Mucosa of stomach (tissue), 1 donor: ENCODE results near the gene C1orf210.

ENCODE experiments used
- H3K27me3 ChIP-seq: one replicate; pipeline ENCODE4 v1.7.0; 2013; ENCODE audit warnings: mild to moderate bottlenecking, low read length; ENCODE audit not compliant: control insufficient read depth, insufficient read depth
- H3K36me3 ChIP-seq: one replicate; pipeline ENCODE4 v1.7.0; 2013; ENCODE audit warnings: low read length; ENCODE audit not compliant: control insufficient read depth, insufficient read depth
- H3K4me1 ChIP-seq: one replicate; pipeline ENCODE4 v1.7.0; 2013; ENCODE audit warnings: mild to moderate bottlenecking, low read length; ENCODE audit not compliant: control insufficient read depth, insufficient read depth
- H3K4me3 ChIP-seq: one replicate; pipeline ENCODE4 v1.7.0; 2013; ENCODE audit warnings: low read length
- H3K9ac ChIP-seq: one replicate; pipeline ENCODE4 v1.7.0; 2013; ENCODE audit warnings: mild to moderate bottlenecking, low read length, moderate library complexity
- H3K9me3 ChIP-seq: one replicate; pipeline ENCODE4 v1.7.0; 2013; ENCODE audit warnings: mild to moderate bottlenecking, low read length, moderate library complexity; ENCODE audit not compliant: control insufficient read depth
- donor health status: Pancreatic carcinoma.

C1orf210 gene

DNA sequence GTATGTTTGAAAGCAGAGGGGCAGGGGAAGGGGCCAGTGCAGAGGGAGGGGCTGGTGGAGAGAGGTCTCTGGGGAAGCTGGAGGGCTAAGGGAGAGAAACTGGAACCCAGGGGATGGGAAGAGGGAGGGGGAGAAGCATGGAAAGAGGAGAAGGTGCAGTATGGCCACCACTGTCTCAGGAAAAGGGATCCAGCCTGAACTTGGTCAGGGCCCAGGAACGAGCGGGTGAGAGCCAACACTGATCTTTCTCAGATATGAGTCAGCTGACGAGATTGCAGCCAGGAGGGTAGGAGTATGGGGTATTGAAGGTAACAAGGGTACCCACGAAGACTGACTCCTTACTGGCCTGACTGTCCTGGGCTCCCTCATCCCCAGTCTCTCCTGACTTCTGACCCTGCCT is 33.5 kb upstream of the C1orf210 start:
- Histone ChIP-seq H3K36me3 (no peaks in the 10 kb centered on the region), H3K4me1 (peaks cover 5% of the 10 kb centered on the region), H3K4me3 (no peak overlapping the region), H3K9ac (no peak overlapping the region), H3K27me3 (no peaks in the 10 kb centered on the region), H3K9me3 (no peaks in the 10 kb centered on the region)

DNA sequence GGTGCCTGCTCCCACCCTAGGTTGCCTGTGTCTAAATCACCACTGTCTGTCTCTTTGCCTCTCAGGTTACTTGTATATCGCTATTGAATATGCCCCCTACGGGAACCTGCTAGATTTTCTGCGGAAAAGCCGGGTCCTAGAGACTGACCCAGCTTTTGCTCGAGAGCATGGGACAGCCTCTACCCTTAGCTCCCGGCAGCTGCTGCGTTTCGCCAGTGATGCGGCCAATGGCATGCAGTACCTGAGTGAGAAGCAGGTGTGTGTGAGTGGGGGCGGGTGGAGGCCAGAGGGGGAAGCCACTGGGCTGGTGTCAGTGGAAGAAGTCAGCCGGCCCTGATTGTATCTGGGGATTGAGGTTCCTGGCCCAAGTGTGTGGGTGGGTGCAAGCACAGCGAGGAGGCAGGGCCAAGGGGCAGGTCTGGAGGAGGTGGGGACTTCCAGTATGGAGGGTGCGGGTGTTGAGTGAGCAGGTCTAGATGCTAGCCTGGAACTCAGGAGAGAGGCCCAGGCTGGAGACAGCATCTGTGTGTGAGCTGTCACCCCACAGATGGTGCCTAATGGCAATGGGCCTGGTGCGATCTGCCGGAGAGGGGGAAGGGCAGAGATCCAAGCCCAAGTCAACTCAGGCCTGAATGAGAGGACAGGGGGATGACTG is 32.6 kb upstream of the C1orf210 start:
- no peaks in the 10 kb centered on the region for H3K27me3 ChIP-seq
- H3K4me3 ChIP-seq, result no peak overlapping the region
- no peaks in the 10 kb centered on the region for H3K36me3 ChIP-seq
- H3K9ac ChIP-seq, result no peak overlapping the region
- no peaks in the 10 kb centered on the region for H3K9me3 ChIP-seq
- H3K4me1 ChIP-seq, result peaks cover 13% of the 10 kb centered on the region

DNA sequence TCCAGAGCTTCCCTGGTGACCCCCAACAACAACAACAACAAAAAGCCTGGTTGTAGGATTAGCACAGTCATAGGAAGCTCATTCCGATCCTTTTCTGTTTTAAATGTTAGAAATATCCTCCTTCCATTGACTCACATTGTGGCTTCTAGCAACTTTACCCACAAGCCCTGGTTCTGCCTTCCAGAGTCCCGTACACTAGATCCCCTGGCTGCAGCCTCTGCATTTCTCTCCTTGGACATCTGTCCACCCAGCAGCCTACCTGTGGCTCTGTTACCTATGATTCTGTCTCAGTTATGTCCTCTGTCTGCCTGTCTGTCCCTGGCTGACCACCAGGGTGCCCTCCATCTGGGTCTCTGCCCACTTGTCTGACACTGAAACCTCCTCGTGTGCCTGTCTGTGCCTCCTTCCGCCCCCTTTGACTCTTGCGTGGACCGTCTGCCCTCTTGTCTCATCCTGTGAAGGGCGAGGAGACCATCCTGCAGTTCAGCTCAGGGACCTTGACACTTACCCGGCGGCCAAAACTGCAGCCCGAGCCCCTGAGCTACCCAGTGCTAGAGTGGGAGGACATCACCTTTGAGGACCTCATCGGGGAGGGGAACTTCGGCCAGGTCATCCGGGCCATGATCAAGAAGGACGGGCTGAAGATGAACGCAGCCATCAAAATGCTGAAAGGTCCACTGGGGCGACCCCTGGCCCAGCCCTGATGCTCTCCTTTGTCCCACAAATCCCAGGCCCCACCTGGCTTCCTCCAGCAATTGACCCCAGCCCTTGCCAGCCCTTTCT is 31.5 kb upstream of the C1orf210 start:
- H3K27me3 ChIP-seq, result no peaks in the 10 kb centered on the region
- no peak overlapping the region for H3K9ac ChIP-seq
- H3K9me3 ChIP-seq, result no peaks in the 10 kb centered on the region
- no peak overlapping the region for H3K4me3 ChIP-seq
- peaks cover 13% of the 10 kb centered on the region for H3K4me1 ChIP-seq
- H3K36me3 ChIP-seq, result no peaks in the 10 kb centered on the region

DNA sequence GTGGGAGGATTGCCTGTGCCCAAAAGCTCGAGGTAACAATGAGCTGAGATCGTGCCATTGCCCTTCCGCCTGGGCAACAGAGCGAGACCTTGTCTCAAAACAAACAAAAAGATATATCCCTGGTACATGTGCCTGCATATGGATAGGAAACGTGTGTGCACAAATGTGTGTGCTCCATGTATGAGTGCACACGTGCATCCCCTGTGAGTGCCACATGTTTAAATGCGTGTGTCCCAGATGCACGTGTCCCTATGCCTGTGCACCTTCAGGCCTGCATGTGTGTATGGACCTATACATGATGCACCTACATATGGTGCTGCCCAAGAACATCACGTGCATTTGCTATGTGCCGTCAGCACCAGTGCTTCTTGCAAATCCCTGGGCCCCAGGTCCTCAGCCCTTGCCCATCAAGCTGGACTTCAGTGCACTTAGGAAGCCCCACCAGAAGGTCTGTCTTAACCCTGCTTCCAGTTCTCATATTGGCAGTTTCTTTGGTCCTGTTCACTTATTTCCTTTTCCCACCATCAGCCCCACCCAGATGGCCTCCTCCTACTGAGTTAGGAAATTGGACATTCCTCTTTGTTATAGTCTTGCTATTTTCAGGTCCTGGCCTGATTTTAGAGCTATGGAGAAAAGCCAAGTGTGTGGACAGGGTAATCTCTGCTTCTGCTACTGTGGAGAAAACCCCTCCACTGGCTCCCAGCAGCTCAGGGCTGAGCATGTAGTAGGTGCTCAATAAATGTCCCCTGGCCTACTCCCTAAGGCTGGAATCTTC is 30.8 kb upstream of the C1orf210 start:
- no peak overlapping the region for H3K9ac ChIP-seq
- H3K4me3 ChIP-seq, result no peak overlapping the region
- H3K9me3 ChIP-seq, result no peaks in the 10 kb centered on the region
- no peaks in the 10 kb centered on the region for H3K36me3 ChIP-seq
- peaks cover 13% of the 10 kb centered on the region for H3K4me1 ChIP-seq
- H3K27me3 ChIP-seq, result no peaks in the 10 kb centered on the region

DNA sequence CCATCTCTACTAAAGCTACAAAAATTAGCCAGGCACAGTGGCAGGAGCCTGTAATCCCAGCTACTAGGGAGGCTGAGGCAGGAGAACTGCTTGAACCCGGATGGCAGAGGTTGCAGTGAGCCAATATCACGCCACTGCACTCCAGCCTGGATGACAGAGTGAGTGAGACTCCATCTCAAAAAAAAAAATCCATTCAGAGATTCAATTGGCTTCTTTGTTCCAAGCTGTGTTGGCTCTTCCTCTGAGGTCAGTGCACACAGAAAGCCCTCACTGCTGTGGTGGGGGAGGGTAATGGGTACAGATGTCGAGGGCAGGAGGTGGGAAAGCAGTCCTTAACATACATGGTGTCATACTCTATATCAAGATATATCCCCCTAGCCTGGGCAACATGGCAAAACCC is 30.1 kb upstream of the C1orf210 start:
- Histone ChIP-seq H3K4me3 (no peak overlapping the region), H3K4me1 (peaks cover 13% of the 10 kb centered on the region), H3K9me3 (no peaks in the 10 kb centered on the region), H3K36me3 (no peaks in the 10 kb centered on the region), H3K27me3 (no peaks in the 10 kb centered on the region), H3K9ac (no peak overlapping the region)

DNA sequence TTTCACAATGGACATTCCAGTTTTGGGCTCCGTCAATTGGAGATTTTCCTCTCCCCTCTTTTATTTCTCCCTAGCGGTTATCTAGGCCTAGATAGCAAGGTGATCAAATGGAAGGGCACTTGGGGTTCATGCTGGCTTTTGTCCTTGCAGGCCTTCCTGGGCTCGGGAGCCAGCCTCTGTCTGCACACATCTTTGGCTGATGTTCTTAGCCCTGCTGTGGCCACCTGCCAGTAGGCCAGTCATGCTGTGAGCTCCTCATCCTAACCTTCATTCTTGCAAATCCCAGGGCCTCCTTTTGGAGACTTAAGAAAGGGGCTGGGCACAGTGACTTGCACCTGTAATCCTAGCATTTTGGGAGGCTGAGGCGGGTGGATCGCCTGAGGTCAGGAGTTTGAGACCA is 28.9 kb upstream of the C1orf210 start:
- Histone ChIP-seq H3K4me1 (peaks cover 13% of the 10 kb centered on the region), H3K9ac (no peak overlapping the region), H3K4me3 (no peak overlapping the region), H3K27me3 (no peaks in the 10 kb centered on the region), H3K9me3 (no peaks in the 10 kb centered on the region), H3K36me3 (no peaks in the 10 kb centered on the region)

DNA sequence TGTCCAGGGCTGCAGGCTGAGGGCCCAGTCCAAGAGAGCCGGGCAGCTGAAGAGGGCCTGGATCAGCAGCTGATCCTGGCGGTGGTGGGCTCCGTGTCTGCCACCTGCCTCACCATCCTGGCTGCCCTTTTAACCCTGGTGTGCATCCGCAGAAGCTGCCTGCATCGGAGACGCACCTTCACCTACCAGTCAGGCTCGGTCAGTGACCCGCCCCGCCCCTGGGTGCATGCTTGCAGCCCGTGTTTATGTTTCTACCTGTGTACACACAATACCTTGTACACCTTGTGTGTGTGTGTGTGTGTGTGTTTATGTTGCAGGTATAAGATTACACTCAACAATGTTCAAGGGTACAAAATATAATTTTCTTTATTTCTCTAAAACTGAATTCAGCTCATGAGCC is 28.4 kb upstream of the C1orf210 start:
- Histone ChIP-seq H3K36me3 (no peaks in the 10 kb centered on the region), H3K4me3 (no peak overlapping the region), H3K9ac (no peak overlapping the region), H3K9me3 (no peaks in the 10 kb centered on the region), H3K27me3 (no peaks in the 10 kb centered on the region), H3K4me1 (peaks cover 13% of the 10 kb centered on the region)

DNA sequence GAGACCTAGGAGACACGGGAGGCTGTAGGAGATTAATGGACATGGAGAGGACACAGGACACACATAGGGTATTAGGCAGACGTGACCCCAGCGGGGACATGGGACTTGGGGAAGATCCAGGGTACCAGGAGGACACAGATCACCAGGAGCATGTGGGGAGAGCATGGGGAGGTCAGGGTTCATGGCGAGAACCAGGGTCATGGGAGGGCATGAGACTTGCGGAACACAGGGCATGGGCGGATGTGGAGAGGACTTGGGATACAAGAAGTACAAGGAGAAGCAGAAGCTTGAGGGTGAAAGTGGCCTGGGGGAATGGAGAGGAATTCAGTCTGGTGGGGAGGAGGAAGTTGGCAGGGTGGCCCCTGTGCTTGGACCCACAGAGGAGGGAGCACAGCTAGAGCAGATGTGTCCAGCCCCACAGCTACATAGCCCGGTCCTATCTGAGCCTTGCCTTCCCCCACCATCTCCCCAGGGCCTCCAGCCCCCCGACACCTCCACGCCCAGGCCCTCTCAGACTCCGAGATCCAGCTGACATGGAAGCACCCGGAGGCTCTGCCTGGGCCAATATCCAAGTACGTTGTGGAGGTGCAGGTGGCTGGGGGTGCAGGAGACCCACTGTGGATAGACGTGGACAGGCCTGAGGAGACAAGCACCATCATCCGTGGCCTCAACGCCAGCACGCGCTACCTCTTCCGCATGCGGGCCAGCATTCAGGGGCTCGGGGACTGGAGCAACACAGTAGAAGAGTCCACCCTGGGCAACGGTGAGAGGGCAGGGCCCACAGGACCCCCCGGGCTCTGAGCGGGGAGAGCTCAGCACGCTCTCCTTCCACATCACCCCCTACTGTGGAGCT is 27.5 kb upstream of the C1orf210 start:
- H3K36me3 ChIP-seq, result no peaks in the 10 kb centered on the region
- no peak overlapping the region for H3K9ac ChIP-seq
- H3K4me3 ChIP-seq, result no peak overlapping the region
- no peaks in the 10 kb centered on the region for H3K27me3 ChIP-seq
- no peaks in the 10 kb centered on the region for H3K9me3 ChIP-seq
- H3K4me1 ChIP-seq, result peaks cover 13% of the 10 kb centered on the region

DNA sequence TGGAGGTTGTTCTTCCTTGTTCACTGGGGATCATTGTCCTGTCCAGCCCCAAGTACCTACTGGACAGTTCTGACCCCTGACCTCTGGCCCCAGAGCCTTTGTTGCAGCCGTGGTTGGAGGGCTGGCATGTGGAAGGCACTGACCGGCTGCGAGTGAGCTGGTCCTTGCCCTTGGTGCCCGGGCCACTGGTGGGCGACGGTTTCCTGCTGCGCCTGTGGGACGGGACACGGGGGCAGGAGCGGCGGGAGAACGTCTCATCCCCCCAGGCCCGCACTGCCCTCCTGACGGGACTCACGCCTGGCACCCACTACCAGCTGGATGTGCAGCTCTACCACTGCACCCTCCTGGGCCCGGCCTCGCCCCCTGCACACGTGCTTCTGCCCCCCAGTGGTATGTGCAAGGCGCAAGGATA is 26.8 kb upstream of the C1orf210 start:
- Histone ChIP-seq H3K27me3 (no peaks in the 10 kb centered on the region), H3K4me1 (peaks cover 13% of the 10 kb centered on the region), H3K9ac (no peak overlapping the region), H3K36me3 (no peaks in the 10 kb centered on the region), H3K4me3 (no peak overlapping the region), H3K9me3 (no peaks in the 10 kb centered on the region)

DNA sequence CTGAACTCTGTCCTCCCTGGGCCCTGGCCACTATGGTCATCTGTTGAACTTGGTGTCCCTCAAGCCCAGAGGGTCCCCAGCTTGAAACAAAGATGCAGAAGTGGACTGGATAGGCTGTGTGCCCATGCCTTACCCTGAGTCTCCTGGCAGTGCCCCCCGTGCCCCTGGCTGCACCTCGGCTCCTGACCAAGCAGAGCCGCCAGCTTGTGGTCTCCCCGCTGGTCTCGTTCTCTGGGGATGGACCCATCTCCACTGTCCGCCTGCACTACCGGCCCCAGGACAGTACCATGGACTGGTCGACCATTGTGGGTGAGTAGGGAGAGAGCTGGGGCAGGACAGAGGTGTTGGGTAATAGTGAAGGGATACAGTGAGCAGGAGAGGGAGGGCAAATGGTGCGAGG is 26.1 kb upstream of the C1orf210 start:
- no peaks in the 10 kb centered on the region for H3K9me3 ChIP-seq
- no peak overlapping the region for H3K9ac ChIP-seq
- H3K4me1 ChIP-seq, result peaks cover 19% of the 10 kb centered on the region
- H3K4me3 ChIP-seq, result no peak overlapping the region
- no peaks in the 10 kb centered on the region for H3K27me3 ChIP-seq
- no peaks in the 10 kb centered on the region for H3K36me3 ChIP-seq

DNA sequence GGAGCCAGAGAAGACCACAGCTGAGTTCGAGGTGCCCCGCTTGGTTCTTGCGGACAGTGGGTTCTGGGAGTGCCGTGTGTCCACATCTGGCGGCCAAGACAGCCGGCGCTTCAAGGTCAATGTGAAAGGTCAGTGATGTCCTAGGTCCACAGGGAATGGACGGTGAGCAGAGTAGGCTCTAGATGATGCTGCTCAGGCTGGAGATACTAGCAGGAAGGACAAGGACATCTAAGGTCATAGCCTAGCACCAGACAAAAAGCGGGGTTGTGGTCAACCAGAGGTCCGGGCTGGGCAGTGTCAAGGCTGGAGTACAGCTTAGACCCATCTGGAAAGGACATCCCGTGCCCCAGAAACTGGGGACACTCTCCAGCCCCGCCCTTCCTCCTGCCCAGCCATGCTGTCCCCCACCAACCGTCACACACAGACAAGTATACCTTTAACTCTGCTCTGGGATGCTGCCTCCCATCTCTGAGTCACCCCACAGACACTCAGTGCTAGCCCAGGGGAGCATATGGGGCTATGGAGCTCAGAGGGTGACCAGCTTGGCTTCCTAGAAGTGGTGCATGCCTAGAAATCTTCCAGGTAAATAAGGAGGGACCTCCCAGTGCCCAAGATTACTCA is 24.1 kb upstream of the C1orf210 start:
- no peaks in the 10 kb centered on the region for H3K27me3 ChIP-seq
- peaks cover 28% of the 10 kb centered on the region for H3K4me1 ChIP-seq
- no peaks in the 10 kb centered on the region for H3K9me3 ChIP-seq
- no peaks in the 10 kb centered on the region for H3K36me3 ChIP-seq
- no peak overlapping the region for H3K9ac ChIP-seq
- no peak overlapping the region for H3K4me3 ChIP-seq
